Calu3 (cell line): ENCODE results near the gene RECK. TPM values are rescaled to one million over a fixed set of nuclear protein-coding genes. Genes with fewer than 3 reads are reported as not detected.

Experiments
- BruUV-seq: library from RNA; stranded (reverse); fragments of 400-500 nt; replicated peaks from 2 replicates; lab custom pipeline; 2021; lab: Mats Ljungman, UMichigan
- CTCF ChIA-PET: fragments of 300-600 bp; sonication (Branson Sonifier 250); formaldehyde crosslinking; loops from one replicate; lab custom pipeline; 2022; ENCODE audit warnings: antibody characterized with exemption; lab: Charles Lee
- DNase-seq: peaks from one replicate; pipeline ENCODE4 v3.0.0; 2022
- H3K27ac Mint-ChIP-seq: one replicate; pipeline ENCODE4 v1.8.0; 2022; ENCODE audit warnings: mixed read lengths; ENCODE audit not compliant: unreplicated experiment
- H3K27me3 Mint-ChIP-seq: one replicate; pipeline ENCODE4 v1.8.0; 2022; ENCODE audit warnings: mixed read lengths; ENCODE audit not compliant: unreplicated experiment
- H3K36me3 Mint-ChIP-seq: one replicate; pipeline ENCODE4 v1.8.0; 2022; ENCODE audit warnings: mild to moderate bottlenecking, moderate library complexity, mixed read lengths; ENCODE audit not compliant: insufficient read depth, unreplicated experiment
- H3K4me1 Mint-ChIP-seq: one replicate; pipeline ENCODE4 v1.8.0; 2022; ENCODE audit warnings: mild to moderate bottlenecking, low read depth, mixed read lengths; ENCODE audit not compliant: unreplicated experiment
- H3K4me3 Mint-ChIP-seq: one replicate; pipeline ENCODE4 v1.8.0; 2022; ENCODE audit warnings: mild to moderate bottlenecking, low read depth, moderate library complexity, mixed read lengths; ENCODE audit not compliant: unreplicated experiment
- H3K9me3 Mint-ChIP-seq: one replicate; pipeline ENCODE4 v1.8.0; 2022; ENCODE audit warnings: low read depth, mixed read lengths; ENCODE audit not compliant: unreplicated experiment
- intact Hi-C: fragments of 100-400 bp; cut with micrococcal nuclease; formaldehyde crosslinking; loops from one replicate; pipeline ENCODE4 v1.10.0; 2022; ENCODE audit not compliant: unreplicated experiment
- total RNA-seq: library from RNA; stranded (reverse); gene quantifications from 2 replicates; pipeline ENCODE4 v1.2.3, GENCODE V29; 2022
- TF ChIP-seq, protein P1 (sequence below): fragments of 200-600 bp; IDR thresholded peaks from one replicate; pipeline ENCODE4 v1.8.0; 2022; ENCODE audit warnings: antibody characterized with exemption; ENCODE audit not compliant: unreplicated experiment

The RECK gene
- total RNA-seq, 1 experiment from 2014 or later = 1.1 TPM

DNA sequence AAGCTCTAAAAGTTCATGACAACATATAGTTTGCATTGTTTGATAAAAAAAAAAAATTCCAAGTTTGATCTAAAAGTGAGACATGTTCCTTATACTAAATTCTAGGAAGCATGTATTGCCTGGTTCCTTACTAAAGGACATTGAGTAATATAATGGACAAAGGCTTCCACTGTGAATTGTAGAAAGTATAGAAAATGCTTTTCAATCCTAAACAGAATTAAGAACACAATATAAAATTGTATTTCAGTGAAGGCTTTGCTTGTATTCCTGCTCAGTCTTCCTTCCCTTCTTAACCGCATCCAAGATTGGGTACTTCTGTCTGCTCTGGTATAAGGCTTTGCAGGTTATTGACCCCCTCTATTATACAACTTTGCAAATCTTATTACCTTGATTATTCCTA lies 2.4 kb downstream of the RECK start:
- Mint-ChIP-seq H3K4me1 (peaks cover 16% of the 10 kb centered on the region), H3K9me3 (no peaks in the 10 kb centered on the region), H3K4me3 (no peak overlapping the region), H3K27me3 (no peaks in the 10 kb centered on the region), H3K27ac (no peak overlapping the region), H3K36me3 (peaks cover 10% of the 10 kb centered on the region)
- TF ChIP-seq, protein P1, sequence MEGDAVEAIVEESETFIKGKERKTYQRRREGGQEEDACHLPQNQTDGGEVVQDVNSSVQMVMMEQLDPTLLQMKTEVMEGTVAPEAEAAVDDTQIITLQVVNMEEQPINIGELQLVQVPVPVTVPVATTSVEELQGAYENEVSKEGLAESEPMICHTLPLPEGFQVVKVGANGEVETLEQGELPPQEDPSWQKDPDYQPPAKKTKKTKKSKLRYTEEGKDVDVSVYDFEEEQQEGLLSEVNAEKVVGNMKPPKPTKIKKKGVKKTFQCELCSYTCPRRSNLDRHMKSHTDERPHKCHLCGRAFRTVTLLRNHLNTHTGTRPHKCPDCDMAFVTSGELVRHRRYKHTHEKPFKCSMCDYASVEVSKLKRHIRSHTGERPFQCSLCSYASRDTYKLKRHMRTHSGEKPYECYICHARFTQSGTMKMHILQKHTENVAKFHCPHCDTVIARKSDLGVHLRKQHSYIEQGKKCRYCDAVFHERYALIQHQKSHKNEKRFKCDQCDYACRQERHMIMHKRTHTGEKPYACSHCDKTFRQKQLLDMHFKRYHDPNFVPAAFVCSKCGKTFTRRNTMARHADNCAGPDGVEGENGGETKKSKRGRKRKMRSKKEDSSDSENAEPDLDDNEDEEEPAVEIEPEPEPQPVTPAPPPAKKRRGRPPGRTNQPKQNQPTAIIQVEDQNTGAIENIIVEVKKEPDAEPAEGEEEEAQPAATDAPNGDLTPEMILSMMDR = no peak
- CTCF ChIA-PET = no interaction called here
- BruUV-seq = no TSS peak
- DNase-seq = no peak
- intact Hi-C loops = no loop called here

DNA sequence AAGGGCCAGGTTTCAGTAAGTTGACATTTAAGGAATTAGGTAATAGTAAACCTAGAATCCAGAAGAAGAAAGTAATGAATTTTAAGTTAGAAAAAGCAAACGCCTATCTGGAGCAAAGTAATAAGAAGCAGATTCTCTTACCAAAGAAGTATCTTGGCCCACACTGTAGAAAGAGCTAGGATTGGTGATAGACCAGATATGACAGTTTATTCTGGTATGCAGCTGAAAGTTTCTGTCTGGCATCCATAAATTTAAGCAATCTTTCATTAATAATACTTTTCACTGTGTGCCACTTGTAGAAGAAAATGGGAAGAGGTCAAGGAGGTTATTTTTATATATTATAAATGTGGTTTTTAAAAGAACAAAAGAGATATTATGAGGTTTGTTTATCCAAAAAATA lies 3.0 kb downstream of the RECK start:
- CTCF ChIA-PET = interaction anchor here (0.5 kb wide), 1 partner anchor 361 kb away, joined by 3 read pairs; no protein-coding TSS in a partner anchor
- BruUV-seq = no TSS peak
- Mint-ChIP-seq H3K27ac (no peak overlapping the region), H3K9me3 (no peaks in the 10 kb centered on the region), H3K27me3 (no peaks in the 10 kb centered on the region), H3K4me1 (peaks cover 16% of the 10 kb centered on the region), H3K4me3 (no peak overlapping the region), H3K36me3 (peaks cover 10% of the 10 kb centered on the region)
- TF ChIP-seq, protein P1 = no peak
- intact Hi-C loops = no loop called here
- DNase-seq = no peak

DNA sequence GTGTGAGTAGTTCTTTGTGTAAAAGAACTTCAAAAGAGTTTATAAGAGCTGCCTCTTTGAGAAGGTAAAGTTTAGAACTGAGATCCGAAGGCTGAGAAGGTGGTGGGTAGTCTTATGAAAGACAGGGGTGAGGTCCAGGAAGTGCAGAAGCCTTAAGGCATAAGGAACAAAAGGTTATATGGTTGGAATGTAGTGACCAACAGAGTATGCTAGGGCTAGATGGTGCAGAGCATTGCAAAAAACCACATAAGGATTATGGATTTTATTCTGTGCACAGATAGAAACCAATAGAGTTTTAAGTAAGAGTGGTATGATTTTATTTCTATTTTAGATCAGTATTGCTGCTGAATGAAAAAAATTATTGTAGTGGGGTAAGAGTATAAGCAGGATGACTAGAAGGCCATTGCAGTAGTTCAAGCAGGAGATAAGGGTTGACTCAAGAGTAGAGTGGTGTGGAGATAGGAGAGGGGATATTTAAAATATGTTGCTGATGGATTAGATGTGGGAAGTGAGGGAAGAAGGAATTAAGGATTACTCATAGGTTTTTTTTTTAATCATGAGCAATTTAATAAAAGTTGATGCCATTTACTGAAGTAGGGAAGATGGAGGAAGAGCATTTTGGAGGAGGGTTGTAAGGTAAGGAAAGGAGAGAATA lies 3.7 kb downstream of the RECK start:
- Mint-ChIP-seq H3K36me3 (peaks cover 10% of the 10 kb centered on the region), H3K4me1 (peaks cover 16% of the 10 kb centered on the region), H3K4me3 (no peak overlapping the region), H3K27ac (no peak overlapping the region), H3K9me3 (no peaks in the 10 kb centered on the region), H3K27me3 (no peaks in the 10 kb centered on the region)
- DNase-seq = no peak
- TF ChIP-seq, protein P1 = no peak
- intact Hi-C loops = no loop called here
- BruUV-seq = no TSS peak
- CTCF ChIA-PET = interaction anchor here (0.5 kb wide), 1 partner anchor 362 kb away, joined by 3 read pairs; no protein-coding TSS in a partner anchor

DNA sequence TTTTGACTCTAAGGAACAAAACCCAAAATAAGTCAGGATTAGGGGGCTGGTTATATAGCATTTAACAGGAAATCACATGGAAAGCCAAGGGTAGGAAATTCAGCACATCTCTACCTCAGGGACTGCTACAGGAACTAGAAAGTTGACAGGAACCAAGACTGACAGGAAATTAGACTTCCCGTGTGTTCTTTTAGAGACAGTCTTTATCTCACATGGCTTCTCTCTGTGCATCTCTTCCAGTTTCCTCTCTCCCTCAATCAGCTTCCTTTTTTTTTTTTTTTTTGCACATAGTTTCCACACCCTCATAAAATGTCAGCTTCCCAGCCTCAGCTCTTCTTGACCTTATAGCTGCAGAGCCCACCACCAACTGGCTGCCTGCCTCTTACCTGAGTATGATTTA lies 4.8 kb downstream of the RECK start:
- H3K4me3 Mint-ChIP-seq = no peak overlapping the region
- H3K36me3 Mint-ChIP-seq = peaks cover 10% of the 10 kb centered on the region
- H3K4me1 Mint-ChIP-seq = peaks cover 16% of the 10 kb centered on the region
- no peak overlapping the region for H3K27ac Mint-ChIP-seq
- no peaks in the 10 kb centered on the region for H3K9me3 Mint-ChIP-seq
- H3K27me3 Mint-ChIP-seq = no peaks in the 10 kb centered on the region
- TF ChIP-seq, protein P1 = no peak
- no TSS peak for BruUV-seq
- intact Hi-C loops = no loop called here
- DNase-seq = no peak
- CTCF ChIA-PET = no interaction called here
